ENCODE data around the gene UNC80.

- TF ChIP-seq, protein P1, sequence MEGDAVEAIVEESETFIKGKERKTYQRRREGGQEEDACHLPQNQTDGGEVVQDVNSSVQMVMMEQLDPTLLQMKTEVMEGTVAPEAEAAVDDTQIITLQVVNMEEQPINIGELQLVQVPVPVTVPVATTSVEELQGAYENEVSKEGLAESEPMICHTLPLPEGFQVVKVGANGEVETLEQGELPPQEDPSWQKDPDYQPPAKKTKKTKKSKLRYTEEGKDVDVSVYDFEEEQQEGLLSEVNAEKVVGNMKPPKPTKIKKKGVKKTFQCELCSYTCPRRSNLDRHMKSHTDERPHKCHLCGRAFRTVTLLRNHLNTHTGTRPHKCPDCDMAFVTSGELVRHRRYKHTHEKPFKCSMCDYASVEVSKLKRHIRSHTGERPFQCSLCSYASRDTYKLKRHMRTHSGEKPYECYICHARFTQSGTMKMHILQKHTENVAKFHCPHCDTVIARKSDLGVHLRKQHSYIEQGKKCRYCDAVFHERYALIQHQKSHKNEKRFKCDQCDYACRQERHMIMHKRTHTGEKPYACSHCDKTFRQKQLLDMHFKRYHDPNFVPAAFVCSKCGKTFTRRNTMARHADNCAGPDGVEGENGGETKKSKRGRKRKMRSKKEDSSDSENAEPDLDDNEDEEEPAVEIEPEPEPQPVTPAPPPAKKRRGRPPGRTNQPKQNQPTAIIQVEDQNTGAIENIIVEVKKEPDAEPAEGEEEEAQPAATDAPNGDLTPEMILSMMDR (IDR thresholded peaks at IDR 0.05 in 8 of 11, conservative IDR thresholded peaks at IDR 0.05 in 3 of 11): no peak
- TF ChIP-seq POLR2A (IDR thresholded peaks at IDR 0.05) (no peak), POLR2AphosphoS5 (IDR thresholded peaks at IDR 0.05) (no peak)
Measured at GRCh38 chr2:209929369-209929768, 157.7 kb downstream of the UNC80 start.
